Gastroesophageal sphincter (tissue), 2 donors: ENCODE results near the gene SANBR.

ENCODE experiments used
- POLR2A ChIP-seq, 2 donors: fragments of 450-650 bp; IDR thresholded peaks; one replicate each; pipeline ENCODE4 v1.6.1; 2017; ENCODE audit warnings: antibody characterized with exemption in 2 of 2, mild to moderate bottlenecking in 2 of 2, moderate library complexity in 1 of 2
- POLR2AphosphoS5 ChIP-seq: sonication (generic); formaldehyde crosslinking; IDR thresholded peaks from one replicate; pipeline ENCODE4 v1.6.1; 2017; ENCODE audit warnings: antibody characterized with exemption

- TF ChIP-seq POLR2A (IDR thresholded peaks at IDR 0.05) (no peak), POLR2AphosphoS5 (no peak)
Observed at GRCh38 chr2:61016392-61017002, 49.2 kb upstream of the SANBR start.
